Measurements from ENCODE around the gene CNN1. TPM values are rescaled to one million over a fixed set of nuclear protein-coding genes. Genes with fewer than 3 reads are reported as not detected.
"Not testable (repeated sequence)": the region's sequence is repeated elsewhere in the genome, so short reads cannot be mapped to it uniquely, and the experiment has no call there.

Gene CNN1
- total RNA-seq, 4 donors from 2014 or later, result 2,283 to 3,774 (median 3,072) TPM

DNA sequence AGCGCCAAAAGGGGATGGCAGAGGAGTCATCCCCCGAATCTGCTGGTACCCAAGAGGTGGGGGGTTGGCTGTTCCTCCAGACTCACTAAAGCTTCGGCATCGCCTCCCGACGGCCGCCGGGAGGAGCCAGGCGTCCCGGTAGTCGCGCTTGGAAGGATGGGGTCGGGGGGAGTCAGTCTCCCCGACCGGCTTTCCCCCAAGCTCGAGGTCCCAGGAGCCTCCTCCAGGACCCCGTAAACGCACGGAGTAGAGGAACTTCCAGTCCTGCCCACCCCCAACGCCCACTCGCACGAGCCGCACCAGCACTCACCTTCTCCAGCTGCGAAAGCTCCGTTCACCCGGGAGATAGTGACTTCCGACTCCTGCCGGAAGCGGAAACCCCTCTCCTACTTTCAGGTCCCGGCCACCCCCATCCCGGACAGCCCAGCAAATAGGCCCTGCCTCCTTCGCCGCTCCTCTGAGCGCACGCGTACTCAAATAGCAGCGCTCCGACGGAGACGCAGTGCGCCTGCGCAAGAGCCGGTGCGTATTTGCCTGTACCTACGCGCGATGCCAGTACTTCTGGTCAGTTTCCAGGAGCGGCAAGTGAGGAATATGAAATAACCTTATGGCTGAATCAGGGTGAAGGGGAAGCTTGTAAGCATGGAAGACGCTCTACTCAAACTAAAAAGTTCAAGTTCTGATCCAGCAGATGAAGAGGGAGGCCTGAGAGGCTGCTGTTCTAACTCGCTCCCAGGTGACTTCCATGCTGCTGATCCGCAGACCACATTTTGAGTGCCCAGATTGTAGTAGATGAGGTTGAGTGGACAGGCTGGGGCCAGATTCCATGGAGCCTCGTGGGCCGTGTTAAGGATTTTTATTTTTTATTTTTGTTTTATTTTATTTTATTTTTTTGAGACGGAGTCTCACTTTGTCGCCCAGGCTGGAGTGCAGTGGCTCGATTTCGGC lies 20.5 kb downstream of the CNN1 start, which contains the start of gene ELOF1:
TSS of gene ELOF1 (minus strand) at position 350 of the 948 bp plus-strand sequence. CDS start 4,883 bp downstream, outside the sequence.
- Histone ChIP-seq H3K36me3 (peaks cover 0 to 26% of the 10 kb centered on the region in 2 donors), H3K9me3 (no peaks in the 10 kb centered on the region), H3K4me3 (peak within 1 kb of the TSS; percentile 73 to 87), H3K27ac (peak within 1 kb of the TSS; percentile 50 to 88 (median 83)), H3K27me3 (no peaks in the 10 kb centered on the region), H3K4me1 (peaks cover 0 to 44% (median 17%) of the 10 kb centered on the region in 3 donors)
- peak; percentile 99 for ATAC-seq
- WGBS, 2 donors (ENCODE audit: low coverage in 1 of 2), result 6 to 7% methylated on average over 6 to 18 of the region's 57 CpGs
- peak; percentile 85 for TF ChIP-seq POLR2AphosphoS5 (IDR thresholded peaks at IDR 0.05)
- TF ChIP-seq, protein P1, sequence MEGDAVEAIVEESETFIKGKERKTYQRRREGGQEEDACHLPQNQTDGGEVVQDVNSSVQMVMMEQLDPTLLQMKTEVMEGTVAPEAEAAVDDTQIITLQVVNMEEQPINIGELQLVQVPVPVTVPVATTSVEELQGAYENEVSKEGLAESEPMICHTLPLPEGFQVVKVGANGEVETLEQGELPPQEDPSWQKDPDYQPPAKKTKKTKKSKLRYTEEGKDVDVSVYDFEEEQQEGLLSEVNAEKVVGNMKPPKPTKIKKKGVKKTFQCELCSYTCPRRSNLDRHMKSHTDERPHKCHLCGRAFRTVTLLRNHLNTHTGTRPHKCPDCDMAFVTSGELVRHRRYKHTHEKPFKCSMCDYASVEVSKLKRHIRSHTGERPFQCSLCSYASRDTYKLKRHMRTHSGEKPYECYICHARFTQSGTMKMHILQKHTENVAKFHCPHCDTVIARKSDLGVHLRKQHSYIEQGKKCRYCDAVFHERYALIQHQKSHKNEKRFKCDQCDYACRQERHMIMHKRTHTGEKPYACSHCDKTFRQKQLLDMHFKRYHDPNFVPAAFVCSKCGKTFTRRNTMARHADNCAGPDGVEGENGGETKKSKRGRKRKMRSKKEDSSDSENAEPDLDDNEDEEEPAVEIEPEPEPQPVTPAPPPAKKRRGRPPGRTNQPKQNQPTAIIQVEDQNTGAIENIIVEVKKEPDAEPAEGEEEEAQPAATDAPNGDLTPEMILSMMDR (IDR thresholded peaks at IDR 0.05), result peak in 2 of 4 experiments; percentile 15 to 41
- TF ChIP-seq POLR2A (IDR thresholded peaks at IDR 0.05), result peak; percentile 61 to 70
- TF ChIP-seq EP300 (IDR thresholded peaks at IDR 0.05), result no peak

GRCh38 chr19:11560404-11561051 lies 21.9 kb downstream of the CNN1 start:
- no peak overlapping the region for H3K4me3 ChIP-seq
- TF ChIP-seq, protein P1 (IDR thresholded peaks at IDR 0.05), result peak in 3 of 4 experiments; percentile 40 to 59 (median 45)
- TF ChIP-seq POLR2AphosphoS5 (IDR thresholded peaks at IDR 0.05), result no peak
- no peak for TF ChIP-seq EP300 (IDR thresholded peaks at IDR 0.05)
- TF ChIP-seq POLR2A (IDR thresholded peaks at IDR 0.05), result no peak
- 12 to 17% methylated on average over 9 of the region's 9 CpGs for WGBS, 2 donors (ENCODE audit: low coverage in 1 of 2)
- H3K36me3 ChIP-seq, result peaks cover 0 to 12% of the 10 kb centered on the region in 2 donors
- no peaks in the 10 kb centered on the region for H3K9me3 ChIP-seq
- H3K27me3 ChIP-seq, result no peaks in the 10 kb centered on the region
- no peak for ATAC-seq
- H3K27ac ChIP-seq, result no peak overlapping the region
- peaks cover 0 to 44% (median 17%) of the 10 kb centered on the region in 3 donors for H3K4me1 ChIP-seq

DNA sequence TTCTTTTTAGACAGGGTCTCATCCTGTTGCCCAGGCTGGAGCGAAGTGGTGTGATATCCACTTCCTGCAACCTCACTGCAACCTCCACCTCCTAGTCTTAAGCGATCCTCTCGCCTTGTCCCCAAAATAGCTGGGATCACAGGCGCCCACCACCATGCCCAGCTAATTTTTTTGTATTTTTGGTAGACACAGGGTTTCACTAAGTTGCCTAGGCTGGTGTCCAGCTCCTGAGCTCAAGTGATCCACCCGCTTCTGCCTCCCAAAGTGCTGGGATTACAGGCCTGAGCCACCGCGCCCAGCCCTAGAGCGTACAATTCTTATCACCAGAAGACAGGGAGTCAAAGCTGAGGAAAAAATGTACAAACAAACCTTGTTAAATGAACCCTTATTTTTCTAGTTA lies 24.9 kb downstream of the CNN1 start:
- Histone ChIP-seq H3K27me3 (no peaks in the 10 kb centered on the region), H3K4me3 (no peak overlapping the region), H3K4me1 (peaks cover 0 to 16% (median 1%) of the 10 kb centered on the region in 3 donors), H3K36me3 (no peaks in the 10 kb centered on the region), H3K9me3 (no peaks in the 10 kb centered on the region), H3K27ac (no peak overlapping the region)
- ATAC-seq, result no peak
- WGBS, 2 donors (ENCODE audit: low coverage in 1 of 2), result 72 to 81% methylated on average over 4 to 8 of the region's 8 CpGs
- no peak for TF ChIP-seq POLR2A (IDR thresholded peaks at IDR 0.05)
- no peak for TF ChIP-seq POLR2AphosphoS5 (IDR thresholded peaks at IDR 0.05)
- no peak for TF ChIP-seq EP300 (IDR thresholded peaks at IDR 0.05)
- TF ChIP-seq, protein P1 (IDR thresholded peaks at IDR 0.05), result no peak

DNA sequence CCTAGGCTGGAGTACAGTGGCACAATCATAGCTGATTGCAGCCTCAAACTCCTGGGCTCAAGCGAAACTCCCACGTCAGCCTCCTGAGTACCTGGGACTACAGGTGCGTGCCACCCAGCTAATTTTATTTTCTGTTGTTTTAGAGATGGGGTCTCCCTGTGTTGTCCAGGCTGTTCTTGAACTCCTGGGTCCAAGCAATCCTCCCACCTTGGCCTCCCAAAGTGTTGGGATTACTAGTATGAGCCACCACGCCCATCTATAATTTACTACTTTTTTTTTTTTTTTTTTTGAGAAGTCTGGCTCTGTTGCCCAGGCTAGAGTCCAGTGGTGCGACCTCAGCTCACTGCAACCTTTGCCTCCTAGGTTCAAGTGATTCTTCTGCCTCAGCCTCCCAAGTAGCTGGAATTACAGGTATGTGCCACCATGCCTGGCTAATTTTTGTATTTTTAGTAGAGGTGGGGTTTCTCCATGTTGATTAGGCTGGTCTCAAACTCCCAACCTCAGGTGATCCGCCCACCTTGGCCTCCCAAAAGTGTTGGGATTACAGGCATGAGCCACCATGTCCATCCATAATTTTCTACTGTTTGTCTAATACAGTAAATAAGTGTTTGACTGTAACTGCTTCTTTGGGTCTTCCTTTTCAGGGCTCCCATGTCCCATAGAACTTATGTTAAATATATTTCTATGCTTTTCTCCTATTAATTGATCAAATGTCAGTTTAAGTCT lies 25.6 kb downstream of the CNN1 start:
- not testable (repeated sequence) for H3K4me3 ChIP-seq, ATAC-seq, H3K27ac ChIP-seq, H3K36me3 ChIP-seq, H3K9me3 ChIP-seq, H3K27me3 ChIP-seq
- 86 to 94% methylated on average over 3 to 4 of the region's 6 CpGs for WGBS, 2 donors (ENCODE audit: low coverage in 1 of 2)
- peaks cover 0 to 15% (median 0%) of the 10 kb centered on the region in 3 donors for H3K4me1 ChIP-seq

DNA sequence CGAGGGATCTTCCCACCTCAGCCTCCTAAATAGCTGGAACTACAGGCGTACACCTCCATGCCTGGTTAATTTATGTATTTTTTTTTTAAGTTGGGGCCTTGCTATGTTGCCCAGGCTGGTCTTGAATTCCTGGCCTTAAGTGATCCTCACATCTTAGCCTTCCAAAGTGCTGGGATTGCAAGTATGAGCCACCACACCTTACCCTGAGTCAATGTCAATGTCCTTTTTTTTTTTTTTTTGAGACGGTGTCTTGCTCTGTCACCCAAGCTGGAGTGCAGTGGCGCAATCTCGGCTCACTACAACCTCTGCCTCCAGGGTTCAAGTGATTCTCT lies 27.0 kb downstream of the CNN1 start:
- not testable (repeated sequence) for ATAC-seq, H3K9me3 ChIP-seq, H3K36me3 ChIP-seq, H3K4me1 ChIP-seq, H3K27me3 ChIP-seq, H3K4me3 ChIP-seq, H3K27ac ChIP-seq
- 70 to 97% methylated on average over 4 of the region's 5 CpGs for WGBS, 2 donors (ENCODE audit: low coverage in 1 of 2)
